HG03060 (cell line): ENCODE data around the gene CALHM3.

Experiments used
- ATAC-seq: cut with Tn5 transposase; IDR thresholded peaks from one replicate; pipeline ENCODE4 v1.9.1; 2021; ENCODE audit warnings: low read depth, moderate number of reproducible peaks; ENCODE audit not compliant: unreplicated experiment

The CALHM3 gene

DNA sequence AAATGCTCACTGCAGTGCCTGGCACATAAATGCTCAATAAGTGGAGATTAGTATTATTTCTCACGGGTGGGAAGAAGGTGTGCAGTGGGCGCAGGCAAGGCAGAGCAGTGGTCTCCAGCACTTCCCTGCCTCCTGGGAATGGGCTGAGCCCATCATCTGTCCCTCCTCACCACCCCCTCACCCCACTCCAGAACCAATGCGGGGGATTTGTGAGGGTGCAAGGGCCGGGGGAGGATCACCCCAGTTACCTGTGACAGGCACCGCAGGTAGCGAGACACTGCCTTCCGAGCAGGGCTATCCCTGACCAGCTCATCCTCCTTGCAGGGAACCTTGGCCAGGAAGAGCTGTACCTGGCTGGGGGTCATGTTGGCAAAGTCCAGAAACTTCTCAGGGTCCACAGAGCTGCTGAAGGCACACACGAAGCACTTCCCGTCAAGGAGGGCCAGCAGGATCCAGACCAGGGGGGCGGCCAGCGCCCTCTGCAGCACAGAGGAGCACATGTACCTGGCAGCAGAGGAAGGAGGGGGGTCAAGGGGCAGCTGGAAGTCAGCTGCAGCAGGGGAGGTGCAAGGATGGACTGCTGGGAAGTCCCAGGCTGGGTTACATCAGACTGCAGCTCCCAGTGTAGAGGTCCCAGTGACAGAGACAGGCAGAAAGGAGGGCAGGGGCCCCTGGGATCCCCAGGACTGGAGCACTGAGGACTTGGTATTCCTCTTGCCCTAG is 2.8 kb downstream of the CALHM3 start:
- no peak for ATAC-seq

DNA sequence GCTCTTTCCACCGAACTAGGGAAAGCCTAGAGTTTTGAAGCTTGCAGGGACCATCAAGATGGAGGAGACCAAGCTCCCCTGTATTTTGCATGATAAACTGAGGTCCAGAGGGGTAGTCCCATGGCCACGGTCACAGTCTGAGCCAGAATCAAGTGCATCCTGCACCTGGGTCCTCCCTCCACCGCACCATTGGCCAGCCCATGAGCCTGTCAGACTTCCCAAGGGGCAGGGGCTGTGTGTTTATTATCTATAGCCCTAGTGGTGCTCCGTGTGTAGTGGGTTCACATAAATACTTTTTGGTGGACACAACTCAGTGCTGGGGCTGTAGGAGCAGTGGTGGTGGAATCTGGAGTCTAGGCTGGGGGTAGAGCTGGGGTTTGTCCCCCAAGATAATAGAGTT is 3.6 kb downstream of the CALHM3 start:
- no peak for ATAC-seq

DNA sequence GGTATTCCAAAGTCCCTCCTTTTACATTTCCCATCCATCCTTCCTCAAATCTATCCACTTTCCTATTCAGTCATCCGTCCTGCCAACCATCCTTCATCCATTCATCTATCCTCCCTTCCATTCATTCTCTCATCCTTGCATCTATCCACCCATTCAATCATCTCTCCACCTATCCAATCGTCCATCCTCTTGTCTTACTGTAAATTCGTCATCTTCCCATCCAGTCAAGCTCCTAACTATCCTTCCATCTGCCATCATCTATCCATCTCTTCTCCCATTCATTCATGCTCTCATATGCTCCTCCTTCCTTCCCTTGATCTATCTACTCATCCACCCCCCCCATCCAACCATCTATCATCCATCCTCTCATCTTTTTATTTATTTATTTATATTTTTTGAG is 5.0 kb downstream of the CALHM3 start:
- no peak for ATAC-seq

DNA sequence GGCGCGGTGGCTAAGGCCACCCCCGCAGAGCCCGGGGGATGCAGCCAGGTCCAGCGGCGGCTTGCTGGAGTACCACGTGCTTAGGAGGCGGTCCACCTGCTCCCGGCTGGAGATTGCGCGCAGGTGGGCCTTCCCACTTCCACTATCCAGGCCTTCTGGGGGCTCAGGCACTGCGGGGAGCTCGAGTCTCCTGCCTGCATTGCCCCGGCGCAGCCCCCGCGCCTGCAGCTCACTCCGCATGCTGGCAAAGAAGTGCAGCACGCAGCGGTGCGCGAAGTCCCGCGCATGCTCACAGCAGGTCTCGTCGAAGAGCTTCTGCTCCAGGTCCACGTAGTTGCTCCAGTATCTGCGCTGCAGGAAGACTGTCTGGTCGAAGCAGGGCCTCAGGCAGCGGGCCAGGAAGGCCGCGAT is 5.8 kb downstream of the CALHM3 start:
- ATAC-seq = no peak

DNA sequence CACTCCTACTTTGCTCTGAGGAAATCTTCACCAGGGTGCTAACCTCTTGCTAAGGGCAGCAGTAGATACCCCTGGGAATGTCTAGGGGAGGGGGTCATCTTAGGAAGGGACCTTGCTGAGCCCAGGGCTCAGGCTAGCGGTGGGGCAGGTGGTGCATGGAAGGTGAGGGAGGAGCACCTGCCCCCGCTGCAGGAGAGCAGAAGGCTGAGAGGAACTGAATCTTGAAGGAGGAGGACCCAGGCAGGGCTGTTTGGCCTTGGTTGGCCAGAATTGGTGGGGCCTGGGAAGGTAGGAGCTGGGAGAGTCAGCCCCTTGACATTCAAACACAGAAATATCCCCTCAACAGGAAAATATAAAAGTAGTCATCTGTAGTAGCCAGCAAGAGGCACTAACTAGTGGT is 7.0 kb downstream of the CALHM3 start:
- no peak for ATAC-seq

DNA sequence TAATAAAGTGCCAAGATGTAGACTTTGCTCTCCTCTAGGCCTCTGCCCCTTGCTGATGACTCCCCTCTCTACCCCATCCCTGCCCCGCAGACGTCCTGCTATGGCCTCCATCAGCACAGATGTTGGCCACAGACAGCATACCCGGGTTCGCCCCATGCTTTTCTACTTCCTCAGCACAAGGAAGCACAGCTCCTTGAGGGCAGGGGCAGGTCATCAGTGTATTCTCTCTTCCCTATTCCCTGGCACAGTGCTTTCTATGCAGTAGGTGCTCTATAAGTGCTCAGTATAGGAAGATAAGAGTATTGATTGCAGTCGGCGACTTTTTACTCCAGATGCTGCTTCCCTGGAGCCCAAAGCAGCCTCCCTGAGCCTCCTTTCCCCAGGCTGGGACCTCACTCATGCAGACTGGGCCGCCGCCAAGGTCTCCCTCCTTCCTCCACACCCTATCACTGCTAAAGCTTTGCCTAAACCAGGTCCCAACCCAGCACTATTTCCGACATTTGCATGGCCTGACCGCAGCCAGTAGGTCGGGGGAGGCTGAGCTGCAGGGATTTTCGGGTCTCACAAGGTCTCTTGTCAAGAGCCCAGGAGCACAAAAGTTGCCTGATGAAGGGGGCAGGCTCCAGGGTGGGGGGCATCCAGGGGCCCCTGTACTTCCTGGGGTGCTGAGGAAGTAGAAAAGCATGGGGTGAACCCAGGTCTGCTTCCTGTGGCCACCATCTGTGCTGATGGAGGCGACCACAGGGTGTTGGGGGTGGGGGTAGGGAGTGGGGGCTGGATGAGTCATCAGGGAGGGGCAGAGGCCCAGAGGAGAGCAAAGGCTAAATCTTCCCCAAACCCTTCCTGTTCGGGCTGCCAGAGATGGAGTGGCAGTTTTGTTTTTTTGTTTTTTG is 8.0 kb downstream of the CALHM3 start:
- peak; percentile 55 for ATAC-seq

DNA sequence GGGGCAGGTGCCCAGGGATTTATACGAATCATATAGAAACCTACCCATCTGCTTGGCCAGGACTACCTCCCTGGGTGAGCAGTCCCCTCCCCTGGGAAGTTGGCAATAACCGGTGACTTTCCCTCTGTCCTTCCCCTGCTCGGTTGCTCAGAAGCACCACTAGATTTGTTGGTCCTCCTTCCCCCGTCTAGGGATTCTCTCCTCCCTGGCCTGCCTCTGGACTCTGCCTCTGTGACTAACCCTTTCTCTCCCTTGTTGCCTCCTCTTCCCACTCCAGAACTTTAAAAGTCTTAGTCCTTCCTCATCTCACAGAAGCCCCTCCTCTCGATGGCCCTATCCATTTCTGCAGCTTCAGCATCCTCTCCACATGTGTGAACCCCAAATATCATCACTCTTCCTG is 9.8 kb downstream of the CALHM3 start:
- no peak for ATAC-seq

DNA sequence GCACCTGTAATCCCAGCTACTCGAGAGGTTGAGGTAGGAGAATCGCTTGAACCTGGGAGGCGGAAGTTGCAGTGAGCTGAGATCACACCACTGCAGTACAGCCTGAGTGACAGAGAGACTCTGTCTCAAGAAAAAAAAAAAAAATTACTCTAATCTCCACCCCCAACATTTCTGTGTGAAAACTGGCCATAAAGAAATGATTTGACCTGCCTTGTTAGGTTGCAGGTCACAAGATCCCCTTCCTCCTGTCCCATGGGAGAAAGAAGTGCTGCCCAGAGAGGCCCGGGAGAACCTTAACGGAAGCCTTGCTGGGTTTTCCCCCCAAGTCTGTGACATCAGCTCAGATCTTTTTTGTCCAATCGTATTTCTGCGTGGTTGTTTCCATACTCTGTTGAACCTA is 11.6 kb downstream of the CALHM3 start:
- ATAC-seq = no peak

DNA sequence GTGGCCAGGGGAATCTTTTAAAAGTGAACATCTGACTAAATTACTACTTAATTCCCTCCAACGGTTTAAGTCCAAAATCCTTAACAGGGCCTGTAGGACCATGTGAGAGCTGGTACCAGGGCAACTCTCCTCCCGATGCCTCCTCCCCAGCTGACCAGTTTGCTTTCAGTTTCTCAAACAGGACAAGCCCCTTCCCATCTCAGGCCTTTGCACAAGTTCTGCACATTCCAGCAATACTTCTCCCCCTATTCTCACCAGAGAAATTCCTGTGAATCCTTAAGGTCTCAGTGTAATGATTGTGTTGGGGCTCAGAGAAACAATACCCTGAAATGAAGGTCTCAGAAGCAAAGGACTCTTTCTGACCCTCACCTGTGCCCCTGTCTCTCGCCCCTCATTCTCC is 12.3 kb downstream of the CALHM3 start:
- ATAC-seq = no peak

DNA sequence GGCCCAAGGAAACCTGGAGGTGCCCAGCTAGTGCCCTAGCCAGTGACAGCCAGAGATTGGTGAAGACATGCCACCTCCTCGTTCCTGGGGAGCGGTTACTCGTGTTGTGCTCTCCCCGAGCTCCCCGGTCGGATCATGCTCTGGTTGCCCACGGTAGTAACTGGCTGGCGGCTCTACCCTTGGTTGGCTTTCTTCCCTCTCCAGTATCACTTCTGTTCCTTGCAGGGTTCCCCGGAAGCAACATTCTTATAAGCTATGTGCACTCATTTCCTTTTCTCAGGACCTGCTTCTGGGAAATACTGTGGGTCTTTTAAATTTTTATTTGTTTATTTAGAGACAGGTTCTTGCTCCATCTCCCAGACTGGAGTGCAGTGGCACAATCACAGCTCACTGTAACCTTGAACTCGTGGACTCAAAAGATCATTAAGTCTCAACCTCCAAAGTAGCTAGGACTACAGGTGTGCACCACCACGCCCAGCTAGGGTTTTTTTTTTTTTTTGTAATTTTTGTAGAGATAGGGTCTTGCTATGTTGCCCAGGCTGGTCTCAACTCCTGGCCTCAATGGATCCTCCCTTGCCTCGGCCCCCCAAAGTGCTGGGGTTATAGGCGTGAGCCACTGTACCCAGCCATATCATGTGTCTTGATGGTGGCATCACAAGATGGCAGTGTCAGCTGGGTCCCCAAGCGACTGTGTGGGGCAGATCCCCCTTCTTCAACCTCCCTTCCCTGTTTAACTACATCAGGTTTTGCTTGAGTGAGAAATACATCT is 13.4 kb downstream of the CALHM3 start:
- ATAC-seq = no peak

DNA sequence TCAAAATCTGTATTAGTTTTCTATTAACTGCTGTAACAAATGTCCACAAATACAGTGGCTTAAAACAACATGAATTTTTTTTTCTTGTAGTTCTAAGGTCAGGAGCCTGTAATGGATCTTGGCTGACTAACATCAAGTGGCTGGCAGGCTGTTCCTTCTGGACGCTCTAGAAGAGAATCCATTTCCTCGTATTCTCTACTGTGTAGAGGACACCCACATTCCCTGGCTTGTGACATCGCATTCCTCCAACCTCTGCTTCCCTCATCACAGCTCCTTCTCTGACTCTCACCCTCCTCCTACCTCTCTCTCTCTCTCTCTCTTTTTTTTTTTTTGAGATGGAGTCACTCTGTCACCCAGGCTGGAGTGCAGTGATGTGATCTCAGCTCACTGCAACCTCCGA is 15.5 kb downstream of the CALHM3 start:
- no peak for ATAC-seq

DNA sequence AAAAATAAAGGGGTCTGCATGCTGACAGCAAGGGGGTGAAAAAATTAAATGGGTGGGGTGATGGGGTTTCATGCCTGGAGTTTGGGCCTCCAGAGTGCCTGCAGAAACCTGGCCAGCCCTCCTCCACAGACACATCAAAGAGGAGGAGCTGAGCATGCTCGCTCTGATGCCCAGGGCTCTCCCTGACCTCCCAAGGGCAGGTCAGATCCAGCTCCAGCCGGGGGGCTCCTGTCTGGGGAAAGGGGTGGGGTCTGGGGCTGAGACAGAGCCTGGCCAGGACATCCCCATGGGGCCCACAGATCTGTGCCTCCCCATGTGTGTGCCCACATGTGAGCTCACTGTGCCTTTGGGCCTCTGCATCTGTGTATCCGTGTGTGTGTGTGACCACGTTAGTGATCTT is 19.4 kb downstream of the CALHM3 start:
- ATAC-seq = no peak

DNA sequence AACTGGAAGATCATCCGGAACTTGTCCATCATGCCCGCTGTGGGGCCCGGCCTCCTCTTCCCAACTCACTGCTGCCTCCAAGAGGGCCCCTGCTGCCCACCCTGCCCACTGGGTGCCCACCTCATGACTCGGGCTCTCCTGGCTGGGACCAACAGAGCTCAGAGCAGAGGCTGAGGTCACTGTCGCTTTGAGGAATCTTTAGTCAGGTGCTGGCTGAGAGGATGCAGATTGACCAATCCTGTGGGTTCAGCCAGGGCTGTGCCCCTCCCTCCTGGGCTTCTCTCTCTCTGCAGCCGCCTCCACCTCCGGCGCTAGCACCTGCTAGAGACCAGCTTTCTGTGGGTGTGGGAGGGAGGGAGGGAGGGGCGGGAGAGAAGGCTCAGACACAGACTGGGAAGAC is 20.3 kb downstream of the CALHM3 start, which contains the start of gene CALHM1:
TSS of gene CALHM1 (minus strand) at position 181 of the 400 bp plus-strand sequence. CDS start at position 32, 149 bp downstream.
- no peak for ATAC-seq

DNA sequence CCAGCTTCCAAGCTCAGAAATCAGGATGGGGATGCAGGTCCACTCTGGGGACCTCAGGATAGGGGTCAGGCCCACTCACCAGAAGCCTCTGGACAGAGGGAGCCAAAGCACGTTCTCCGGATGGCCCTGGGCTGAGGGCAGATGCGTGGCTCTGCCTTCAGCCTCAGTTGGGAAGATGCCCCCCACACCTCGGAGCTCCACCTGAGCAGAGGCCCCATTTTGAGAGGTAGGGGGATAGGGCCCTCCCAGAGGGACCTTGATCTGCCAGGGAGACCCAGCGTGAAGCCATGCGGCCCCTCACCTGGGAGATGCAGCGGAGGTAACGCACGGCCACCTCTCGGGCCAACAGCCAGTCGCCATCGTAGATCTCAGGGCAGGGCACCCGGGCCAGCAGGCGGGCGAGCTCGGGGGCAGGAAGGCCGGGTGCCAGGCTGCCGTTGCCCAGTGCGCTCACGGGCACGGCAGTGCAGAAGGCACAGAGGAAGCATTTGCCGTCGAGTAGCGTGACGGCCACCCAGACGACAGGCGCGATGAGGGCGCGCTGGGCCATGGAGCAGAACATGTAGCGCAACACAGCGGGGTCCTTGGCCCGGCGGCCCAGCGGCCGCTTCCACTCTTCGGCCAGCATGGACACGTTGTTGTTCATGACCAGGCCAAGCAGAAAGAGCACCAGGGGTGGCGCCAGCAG is 21.0 kb downstream of the CALHM3 start:
- ATAC-seq = no peak

DNA sequence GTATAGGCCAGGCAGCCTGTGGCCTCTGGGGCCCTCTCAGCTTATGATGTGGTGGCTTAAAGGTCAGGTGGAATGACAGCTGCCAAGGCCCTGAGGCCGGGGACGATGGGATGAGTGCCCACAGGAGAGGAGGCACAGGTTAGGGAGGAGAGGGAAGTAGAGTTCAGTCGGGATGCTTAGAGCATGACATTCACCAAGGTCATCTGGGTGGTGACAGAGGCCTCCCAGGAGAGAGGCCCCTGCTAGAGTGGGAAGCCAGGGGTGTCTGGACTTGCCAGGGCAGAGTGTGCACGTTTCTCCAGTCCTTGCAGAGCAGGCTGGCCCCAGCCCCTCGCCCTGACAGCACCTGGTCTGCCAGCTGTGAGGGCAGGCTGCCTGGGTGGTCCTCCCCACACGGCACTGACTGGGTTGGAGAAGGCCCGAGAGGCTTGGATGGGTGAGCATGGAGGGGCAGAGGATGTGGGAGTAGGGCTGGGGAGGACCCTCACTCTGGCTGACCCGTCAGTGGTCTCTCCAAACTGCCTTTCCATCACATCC is 21.8 kb downstream of the CALHM3 start:
- no peak for ATAC-seq

DNA sequence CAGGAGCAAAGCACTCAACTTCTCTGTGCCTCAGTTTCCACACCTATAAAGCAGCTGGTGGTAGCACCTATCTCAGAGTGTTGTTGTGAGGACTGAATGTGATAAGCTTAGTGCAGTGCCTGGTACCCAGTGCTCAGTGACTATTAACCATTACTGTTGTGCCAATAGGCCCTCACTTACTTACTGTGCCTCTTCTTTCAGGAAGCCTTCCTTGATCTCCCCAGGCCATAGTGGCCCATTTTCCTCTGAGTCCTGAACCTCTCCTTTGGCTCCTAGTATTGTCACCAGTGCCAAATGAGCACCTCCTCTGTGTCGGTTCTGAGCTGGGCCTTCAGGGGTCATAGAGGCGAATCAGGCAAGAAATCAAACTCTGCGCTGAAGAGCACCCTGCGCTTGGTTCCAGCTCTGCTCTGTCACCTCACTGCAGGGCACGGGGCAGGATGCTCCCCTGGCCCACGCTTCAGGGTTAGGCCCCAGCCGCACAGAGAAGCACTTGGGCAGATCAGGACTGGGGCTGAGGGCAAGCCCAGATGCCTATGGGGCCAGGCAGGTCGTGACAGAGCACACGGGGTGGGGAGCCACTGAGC is 22.9 kb downstream of the CALHM3 start:
- ATAC-seq = no peak

DNA sequence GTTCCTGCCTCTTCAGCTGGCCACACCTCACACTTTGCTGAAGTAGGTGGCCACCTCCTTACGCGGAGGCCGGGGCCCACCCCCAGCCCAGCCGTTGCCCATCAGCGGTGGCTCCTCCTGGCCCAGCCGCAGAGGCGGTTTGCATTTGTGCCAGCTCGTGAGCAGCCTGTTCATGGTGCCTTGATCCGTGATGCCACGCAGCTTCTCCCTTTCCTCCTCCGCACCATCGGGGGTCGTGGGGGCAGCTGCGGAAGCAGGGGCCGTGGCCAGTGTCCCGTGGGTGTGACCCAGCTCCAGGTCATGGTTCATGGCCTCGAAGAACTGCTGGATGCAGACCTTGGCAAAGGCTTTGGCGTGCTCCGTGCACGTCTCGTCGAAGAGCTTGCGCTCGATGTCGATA is 23.8 kb downstream of the CALHM3 start:
- ATAC-seq = no peak

DNA sequence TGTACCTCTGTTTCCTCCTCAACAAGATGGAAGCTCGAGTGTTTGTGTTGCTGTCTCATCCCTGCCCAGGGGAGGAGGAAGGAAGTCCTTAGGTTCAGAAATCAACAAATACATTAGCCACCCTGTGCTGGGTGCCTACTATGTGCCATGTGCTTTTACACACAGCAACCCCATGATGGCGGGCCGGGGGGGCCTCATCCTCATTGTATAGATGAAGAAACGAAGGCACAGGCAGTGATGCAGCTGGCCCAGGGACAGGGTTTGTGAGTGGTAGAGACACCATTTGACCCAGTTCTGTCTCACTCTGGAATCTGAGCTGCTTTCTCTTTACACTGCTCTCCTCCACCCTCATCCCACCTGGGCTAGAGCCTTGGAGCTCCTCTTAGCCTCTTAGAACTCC is 25.0 kb downstream of the CALHM3 start:
- ATAC-seq = no peak

DNA sequence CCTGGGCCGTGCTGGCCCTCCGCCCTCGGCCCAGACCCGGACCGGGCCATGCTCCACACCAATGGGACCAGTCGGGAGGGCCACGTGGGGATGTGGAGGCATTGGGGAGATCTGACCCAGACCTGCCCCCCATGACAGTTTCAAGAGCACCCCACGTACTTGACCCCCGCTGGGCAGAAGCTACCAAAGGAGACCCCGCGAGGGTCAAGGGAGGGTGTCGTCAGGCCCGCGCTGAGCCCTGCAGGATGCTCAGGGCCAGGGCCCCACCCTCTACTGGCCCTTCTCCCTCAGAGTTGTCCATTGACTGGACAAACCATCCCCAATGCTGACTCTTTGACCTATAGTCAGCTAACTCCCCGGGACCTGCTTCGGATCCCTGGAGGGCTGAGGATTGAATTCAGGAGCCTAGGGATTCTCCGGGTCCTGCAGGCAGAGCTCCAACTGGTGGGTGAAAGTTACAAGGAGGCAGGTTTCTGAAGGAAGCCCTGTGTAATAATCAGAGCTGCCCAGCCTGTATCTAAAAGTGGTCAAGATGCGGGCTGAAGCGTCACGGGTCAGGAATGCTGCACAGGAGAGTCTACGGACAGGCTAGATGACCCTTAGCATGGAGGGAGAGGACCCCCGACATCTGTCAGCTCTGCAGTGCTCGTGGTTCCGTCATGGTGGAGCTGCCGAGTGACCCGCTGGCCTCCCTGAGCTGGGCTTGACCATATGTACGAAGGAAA is 26.4 kb downstream of the CALHM3 start:
- ATAC-seq = no peak
